ENCODE measurements around the gene PET117.
A peak's percentile ranks its signal among the peaks of the same experiment; 100 is the strongest.
"Not testable (repeated sequence)": the region's sequence is repeated elsewhere in the genome, so short reads cannot be mapped to it uniquely, and the experiment has no call there.

The PET117 gene, protein sequence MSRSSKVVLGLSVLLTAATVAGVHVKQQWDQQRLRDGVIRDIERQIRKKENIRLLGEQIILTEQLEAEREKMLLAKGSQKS

DNA sequence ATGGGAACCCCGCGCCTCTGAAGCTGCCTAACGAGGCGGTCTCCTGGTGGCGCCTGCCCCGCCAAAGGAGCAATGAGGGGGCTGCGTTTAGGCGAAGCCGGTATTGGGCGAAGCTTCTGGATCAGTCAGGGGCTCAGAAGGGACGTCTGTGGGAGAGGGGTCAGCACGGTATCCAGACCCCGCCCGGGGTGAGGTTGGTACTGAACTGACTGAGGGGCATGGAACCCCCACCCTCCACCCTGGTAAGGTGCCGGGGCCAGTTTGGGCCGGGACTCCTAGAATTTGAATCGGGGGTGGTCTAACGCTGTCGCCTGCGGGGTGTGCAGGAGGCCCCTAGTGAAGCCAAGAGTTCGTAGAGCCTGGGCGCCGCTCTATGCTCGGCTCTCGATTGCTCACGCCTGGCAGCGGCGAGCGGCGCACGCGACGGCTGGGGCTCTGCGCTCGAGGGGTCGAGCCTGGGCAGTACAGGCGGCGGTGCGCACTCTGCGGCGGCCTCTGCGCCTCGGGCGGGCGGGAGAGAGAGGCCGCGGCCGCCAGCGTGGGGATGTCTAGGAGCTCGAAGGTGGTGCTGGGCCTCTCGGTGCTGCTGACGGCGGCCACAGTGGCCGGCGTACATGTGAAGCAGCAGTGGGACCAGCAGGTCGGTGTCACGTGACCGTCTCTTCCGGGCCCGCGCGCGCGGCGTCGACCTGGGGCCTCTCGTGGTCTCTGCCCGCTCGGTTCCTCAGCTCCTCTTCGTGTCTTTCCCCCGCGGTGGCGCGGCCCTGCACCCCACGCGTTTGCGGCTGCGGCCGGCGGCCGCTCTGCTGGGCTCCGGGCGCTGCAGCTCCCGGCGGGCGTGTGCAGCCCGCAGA is at the start of gene PET117, which contains the start of gene KAT14:
Gene PET117 (plus strand): TSS at position 452 of the 854 bp plus-strand sequence. CDS start 93 bp downstream, at position 545.
Gene KAT14 (plus strand): TSS at position 452 of the 854 bp plus-strand sequence. CDS start 4,798 bp downstream, outside the sequence.
- H3K9me3 ChIP-seq: no peaks in the 10 kb centered on the region
- peak; percentile 73 to 91 for DNase-seq (ENCODE audit: low spot score in 2 of 2)

DNA sequence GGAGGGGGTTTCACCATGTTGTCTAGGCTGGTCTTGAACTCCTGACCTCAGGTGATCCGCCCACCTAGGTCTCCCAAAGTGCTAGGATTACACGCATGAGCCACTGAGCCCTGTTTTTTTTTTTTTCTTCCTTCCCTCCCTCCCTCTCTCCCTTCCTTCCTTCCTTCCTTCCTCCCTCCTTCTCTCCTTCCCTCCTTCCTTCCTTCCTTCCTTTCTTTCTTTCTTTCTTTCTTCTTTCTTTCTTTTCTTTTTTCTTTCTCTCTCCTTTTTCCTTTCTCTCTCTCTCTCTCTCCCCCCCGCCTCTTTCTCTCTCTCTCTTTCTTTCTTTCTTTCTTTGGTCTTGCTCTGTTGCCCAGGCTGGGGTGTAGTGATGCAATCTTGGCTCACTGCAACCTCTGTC is 49.4 kb upstream of the PET117 start:
- H3K36me3 ChIP-seq (replicated peaks); H3K4me3 ChIP-seq; DNase-seq (ENCODE audit: low spot score in 2 of 2); H3K4me1 ChIP-seq; in situ Hi-C loops (cut with MboI; ENCODE audit: low sequenced_read_pairs); H3K27me3 ChIP-seq (ENCODE audit: low read depth); H3K9me3 ChIP-seq: not testable (repeated sequence)

More for the DNA sequence above, at the start of gene PET117, which contains the start of gene KAT14:
- Histone ChIP-seq H3K36me3 (replicated peaks) (peaks cover 8% of the 10 kb centered on the region), H3K4me1 (no peaks in the 10 kb centered on the region; the same call in none of the 2 replicates), H3K27me3 (ENCODE audit: low read depth) (no peaks in the 10 kb centered on the region), H3K4me3 (peak within 1 kb of the TSS; percentile 72)
- in situ Hi-C loops (cut with MboI; ENCODE audit: low sequenced_read_pairs): no loop called here

DNA sequence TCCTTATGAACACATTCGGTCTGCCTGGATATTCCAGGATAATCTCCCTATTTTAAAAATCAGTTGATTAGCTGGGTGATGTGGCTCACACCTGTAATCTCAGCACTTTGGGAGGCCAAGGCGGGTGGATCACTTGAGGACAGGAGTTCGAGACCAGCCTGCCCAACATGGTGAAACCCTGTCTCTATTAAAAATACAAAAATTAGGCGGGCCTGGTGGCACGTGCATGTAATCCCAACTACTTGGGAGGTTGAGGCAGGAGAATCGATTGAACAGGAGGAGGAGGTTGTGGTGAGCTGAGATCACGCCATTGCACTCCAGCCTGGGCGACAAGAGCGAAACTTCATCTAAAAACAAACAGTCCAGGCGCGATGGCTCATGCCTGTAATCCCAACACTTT is 48.8 kb upstream of the PET117 start:
- H3K4me1 ChIP-seq; H3K36me3 ChIP-seq (replicated peaks); H3K4me3 ChIP-seq; DNase-seq (ENCODE audit: low spot score in 2 of 2); H3K27me3 ChIP-seq (ENCODE audit: low read depth); H3K9me3 ChIP-seq; in situ Hi-C loops (cut with MboI; ENCODE audit: low sequenced_read_pairs): not testable (repeated sequence)

DNA sequence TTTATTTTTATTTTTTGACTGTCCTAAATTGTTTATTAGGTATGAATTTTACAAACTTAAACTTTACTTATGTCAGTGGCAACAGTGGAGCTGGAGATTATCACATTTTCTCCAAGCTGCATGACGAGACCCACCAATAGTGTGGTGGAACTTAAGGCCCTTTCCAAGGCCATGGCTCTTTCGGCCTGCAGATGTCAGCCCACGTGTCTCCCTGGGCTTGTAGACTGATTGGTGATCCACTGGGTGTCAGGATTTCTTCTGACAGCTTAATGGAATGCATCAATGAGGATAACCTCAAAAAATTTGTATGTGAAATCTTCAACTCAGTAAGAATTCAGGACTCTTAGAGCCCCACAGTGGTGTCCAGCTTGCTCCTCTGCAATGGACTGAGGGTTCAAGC is 47.6 kb upstream of the PET117 start:
- DNase-seq (ENCODE audit: low spot score in 2 of 2): no peak
- Histone ChIP-seq H3K9me3 (no peaks in the 10 kb centered on the region), H3K27me3 (ENCODE audit: low read depth) (no peaks in the 10 kb centered on the region), H3K36me3 (replicated peaks) (no peaks in the 10 kb centered on the region), H3K4me3 (no peak overlapping the region), H3K4me1 (no peaks in the 10 kb centered on the region)
- in situ Hi-C loops (cut with MboI; ENCODE audit: low sequenced_read_pairs): no loop called here

DNA sequence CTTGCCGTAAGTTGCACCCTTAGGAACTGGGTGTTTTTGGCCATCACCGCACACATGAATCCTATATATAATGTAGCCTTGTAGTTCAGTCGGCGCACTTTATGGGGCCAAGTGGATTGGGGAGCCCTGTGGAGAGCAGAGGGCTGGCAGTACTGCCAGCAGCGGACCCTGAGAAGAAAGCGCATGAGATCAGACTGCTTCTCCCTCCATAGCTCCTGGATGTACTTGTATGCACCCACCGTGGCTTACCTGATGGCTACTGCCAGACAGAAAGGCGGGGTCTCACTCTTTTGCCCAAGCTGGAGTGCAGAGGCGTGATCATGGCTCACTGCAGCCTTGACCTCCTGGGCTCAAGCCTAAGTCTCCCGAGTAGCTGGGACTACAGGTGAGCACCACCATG is 47.2 kb upstream of the PET117 start:
- DNase-seq (ENCODE audit: low spot score in 2 of 2): no peak
- Histone ChIP-seq H3K27me3 (ENCODE audit: low read depth) (no peaks in the 10 kb centered on the region), H3K36me3 (replicated peaks) (no peaks in the 10 kb centered on the region), H3K4me1 (no peaks in the 10 kb centered on the region), H3K9me3 (no peaks in the 10 kb centered on the region), H3K4me3 (no peak overlapping the region)
- in situ Hi-C loops (cut with MboI; ENCODE audit: low sequenced_read_pairs): no loop called here

DNA sequence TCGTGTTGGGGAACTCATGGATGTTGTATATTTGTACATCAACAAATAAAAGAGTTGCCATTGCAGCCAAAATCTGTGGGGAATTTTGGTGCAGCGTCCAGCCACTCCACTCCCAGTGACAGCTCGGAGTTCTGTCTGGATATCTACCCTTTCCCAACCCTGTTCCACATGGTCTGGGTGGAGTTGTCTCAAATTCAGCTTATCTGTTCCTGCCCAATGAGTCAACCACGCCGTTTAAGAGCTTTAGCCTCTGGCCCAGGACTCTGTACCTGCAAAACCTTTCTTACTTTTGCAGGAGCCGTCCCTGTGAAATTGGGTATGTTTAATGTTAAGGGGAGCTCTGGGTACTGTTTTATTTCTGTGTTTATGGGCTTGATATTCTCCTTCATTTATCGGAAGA is 46.0 kb upstream of the PET117 start:
- H3K4me1 ChIP-seq: no peaks in the 10 kb centered on the region
- H3K9me3 ChIP-seq: no peaks in the 10 kb centered on the region
- no peaks in the 10 kb centered on the region for H3K27me3 ChIP-seq (ENCODE audit: low read depth)
- no peaks in the 10 kb centered on the region for H3K36me3 ChIP-seq (replicated peaks)
- in situ Hi-C loops (cut with MboI; ENCODE audit: low sequenced_read_pairs): no loop called here
- H3K4me3 ChIP-seq: no peak overlapping the region
- no peak for DNase-seq (ENCODE audit: low spot score in 2 of 2)

DNA sequence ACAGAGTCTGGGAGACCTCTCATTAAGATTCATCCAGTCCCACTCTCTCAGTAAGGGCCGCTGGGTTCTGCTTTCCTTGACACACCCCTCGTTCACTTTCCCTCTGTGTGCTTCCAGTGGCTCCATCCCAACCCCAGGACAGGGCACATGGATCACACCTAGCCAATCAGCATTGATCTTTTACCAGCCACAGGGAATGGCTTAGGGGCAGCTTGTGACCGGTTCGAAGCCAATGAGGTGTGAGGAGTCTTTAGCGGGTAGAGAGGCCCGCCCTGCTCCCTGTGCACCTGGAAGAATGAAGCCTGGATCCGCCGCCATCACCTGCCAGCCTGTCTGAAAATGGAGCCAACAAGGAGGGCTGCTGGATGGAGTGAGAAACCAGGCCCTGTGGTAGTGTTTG is 44.8 kb upstream of the PET117 start:
- in situ Hi-C loops (cut with MboI; ENCODE audit: low sequenced_read_pairs): no loop called here
- Histone ChIP-seq H3K4me3 (no peak overlapping the region), H3K4me1 (no peaks in the 10 kb centered on the region), H3K36me3 (replicated peaks) (no peaks in the 10 kb centered on the region), H3K27me3 (ENCODE audit: low read depth) (no peaks in the 10 kb centered on the region), H3K9me3 (no peaks in the 10 kb centered on the region)
- DNase-seq (ENCODE audit: low spot score in 2 of 2): no peak

DNA sequence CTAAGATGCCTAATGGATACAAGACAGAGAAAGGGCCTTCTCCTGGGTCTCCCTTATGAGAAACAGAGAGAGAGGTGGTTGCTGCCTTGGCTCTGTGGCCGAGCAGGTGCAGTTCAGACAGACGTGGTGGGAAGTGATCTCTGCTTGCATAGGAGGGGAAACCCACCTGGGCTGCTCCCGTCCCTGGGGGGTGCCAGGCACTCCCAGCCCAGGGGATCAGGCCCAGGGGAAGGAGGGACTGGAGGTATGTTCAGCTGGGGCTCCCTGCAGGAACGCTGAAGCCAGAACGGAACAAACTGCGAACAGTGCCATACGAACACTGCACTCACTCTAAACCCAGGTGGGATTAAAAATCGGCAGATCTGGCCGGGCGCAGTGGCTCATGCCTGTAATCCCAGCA is 44.3 kb upstream of the PET117 start:
- H3K4me3 ChIP-seq: no peak overlapping the region
- in situ Hi-C loops (cut with MboI; ENCODE audit: low sequenced_read_pairs): no loop called here
- H3K27me3 ChIP-seq (ENCODE audit: low read depth): no peaks in the 10 kb centered on the region

DNA sequence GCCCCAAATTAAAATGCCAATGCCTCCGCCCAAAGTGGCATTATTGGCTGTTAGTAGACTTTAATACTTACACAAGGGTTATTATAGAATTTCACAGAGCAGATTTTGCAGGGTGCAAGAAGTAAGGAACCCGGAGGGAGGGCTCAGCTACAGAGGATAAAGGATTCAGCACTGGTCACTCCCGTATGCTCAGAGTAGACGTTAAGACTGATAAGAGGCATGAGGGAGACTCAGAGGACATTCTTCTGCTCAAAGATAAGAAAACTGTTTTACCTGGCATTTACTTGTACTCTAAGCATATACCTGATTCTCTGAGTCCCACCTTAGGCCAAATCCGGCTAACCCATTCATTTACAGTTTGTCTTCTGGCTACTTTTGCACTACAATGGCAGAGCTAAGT is 43.5 kb upstream of the PET117 start:
- no peak overlapping the region for H3K4me3 ChIP-seq
- no peaks in the 10 kb centered on the region for H3K4me1 ChIP-seq
- in situ Hi-C loops (cut with MboI; ENCODE audit: low sequenced_read_pairs): no loop called here
- H3K27me3 ChIP-seq (ENCODE audit: low read depth): no peaks in the 10 kb centered on the region
- no peaks in the 10 kb centered on the region for H3K9me3 ChIP-seq
- DNase-seq (ENCODE audit: low spot score in 2 of 2): no peak
- no peaks in the 10 kb centered on the region for H3K36me3 ChIP-seq (replicated peaks)

More for the DNA sequence above, 44.3 kb upstream of the PET117 start:
- H3K4me1 ChIP-seq: no peaks in the 10 kb centered on the region
- H3K9me3 ChIP-seq: no peaks in the 10 kb centered on the region
- DNase-seq (ENCODE audit: low spot score in 2 of 2): no peak
- H3K36me3 ChIP-seq (replicated peaks): no peaks in the 10 kb centered on the region

DNA sequence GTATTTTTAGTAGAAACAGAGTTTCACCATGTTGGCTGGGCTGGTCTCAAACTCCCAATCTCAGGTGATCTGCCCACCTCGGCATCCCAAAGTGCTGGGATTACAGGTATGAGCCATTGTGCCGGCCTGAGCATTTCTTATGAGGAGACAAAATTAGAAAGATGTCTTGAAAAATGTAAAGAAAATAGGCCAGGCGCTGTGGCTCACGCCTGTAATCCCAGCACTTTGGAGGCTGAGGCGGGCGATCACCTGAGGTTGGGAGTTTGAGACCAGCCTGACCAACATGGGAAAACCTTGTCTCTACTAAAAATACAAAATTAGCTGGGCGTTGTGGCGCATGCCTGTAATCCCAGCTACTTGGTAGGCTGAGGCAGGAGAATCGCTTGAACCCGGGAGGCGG is 37.1 kb upstream of the PET117 start:
- DNase-seq (ENCODE audit: low spot score in 2 of 2); H3K9me3 ChIP-seq; H3K27me3 ChIP-seq (ENCODE audit: low read depth); in situ Hi-C loops (cut with MboI; ENCODE audit: low sequenced_read_pairs); H3K4me3 ChIP-seq; H3K36me3 ChIP-seq (replicated peaks); H3K4me1 ChIP-seq: not testable (repeated sequence)

DNA sequence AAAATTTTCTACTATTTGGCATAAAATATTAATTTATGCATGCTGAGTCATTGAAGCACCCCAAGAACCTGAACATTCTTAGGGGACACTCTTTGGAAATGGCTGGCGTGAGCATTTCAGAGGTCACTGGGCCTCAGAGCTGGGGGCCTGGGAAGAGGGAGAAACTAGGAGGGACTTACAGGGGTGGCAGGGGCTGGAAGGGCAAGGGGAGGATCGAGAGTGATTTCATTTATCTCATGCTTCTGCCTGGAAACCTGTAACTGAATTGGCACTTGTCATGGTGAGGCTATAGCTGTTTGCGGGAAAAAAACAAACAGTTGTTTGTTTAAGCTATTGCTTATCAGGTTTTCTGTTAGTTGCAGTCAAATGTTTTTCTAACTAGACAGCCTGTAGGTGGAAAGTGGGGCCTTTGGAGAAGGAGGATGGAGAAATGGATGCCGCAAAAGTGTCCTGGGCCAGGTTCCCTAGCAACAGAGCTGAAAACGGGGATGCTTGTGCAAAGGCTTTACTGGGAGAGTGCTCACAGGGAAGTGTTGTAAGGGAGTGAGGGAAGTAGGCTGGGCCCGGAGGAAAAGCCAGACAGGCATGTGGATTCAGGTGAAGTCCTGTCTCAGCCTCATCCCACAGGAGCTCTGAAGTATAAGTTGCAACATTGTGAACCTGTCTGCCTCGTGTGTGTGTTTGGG is 36.4 kb upstream of the PET117 start:
- Histone ChIP-seq H3K36me3 (replicated peaks) (no peaks in the 10 kb centered on the region), H3K4me1 (no peaks in the 10 kb centered on the region), H3K4me3 (no peak overlapping the region), H3K9me3 (no peaks in the 10 kb centered on the region), H3K27me3 (ENCODE audit: low read depth) (no peaks in the 10 kb centered on the region)
- in situ Hi-C loops (cut with MboI; ENCODE audit: low sequenced_read_pairs): no loop called here
- DNase-seq (ENCODE audit: low spot score in 2 of 2): no peak

DNA sequence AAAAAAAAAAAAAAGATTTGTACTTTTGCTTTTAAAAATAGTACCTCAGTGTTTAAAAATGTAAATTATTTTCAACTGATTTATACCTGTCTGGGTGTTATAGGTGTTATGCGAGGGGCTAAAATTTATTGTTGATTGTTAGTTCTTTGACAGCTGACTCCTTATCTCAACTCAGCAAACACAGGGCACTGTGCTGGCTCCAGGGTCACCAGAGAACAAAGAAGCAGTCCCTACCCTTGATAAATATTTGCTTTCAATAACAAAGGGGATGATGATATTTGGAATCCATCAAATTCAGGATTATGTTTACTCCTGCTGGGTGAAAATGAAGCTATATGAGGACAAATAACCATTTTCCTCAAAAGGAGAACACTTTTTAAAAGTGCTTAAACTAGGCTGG is 34.2 kb upstream of the PET117 start:
- Histone ChIP-seq H3K9me3 (no peaks in the 10 kb centered on the region), H3K4me3 (no peak overlapping the region), H3K4me1 (no peaks in the 10 kb centered on the region), H3K36me3 (replicated peaks) (no peaks in the 10 kb centered on the region), H3K27me3 (ENCODE audit: low read depth) (no peaks in the 10 kb centered on the region)
- no peak for DNase-seq (ENCODE audit: low spot score in 2 of 2)
- in situ Hi-C loops (cut with MboI; ENCODE audit: low sequenced_read_pairs): no loop called here

DNA sequence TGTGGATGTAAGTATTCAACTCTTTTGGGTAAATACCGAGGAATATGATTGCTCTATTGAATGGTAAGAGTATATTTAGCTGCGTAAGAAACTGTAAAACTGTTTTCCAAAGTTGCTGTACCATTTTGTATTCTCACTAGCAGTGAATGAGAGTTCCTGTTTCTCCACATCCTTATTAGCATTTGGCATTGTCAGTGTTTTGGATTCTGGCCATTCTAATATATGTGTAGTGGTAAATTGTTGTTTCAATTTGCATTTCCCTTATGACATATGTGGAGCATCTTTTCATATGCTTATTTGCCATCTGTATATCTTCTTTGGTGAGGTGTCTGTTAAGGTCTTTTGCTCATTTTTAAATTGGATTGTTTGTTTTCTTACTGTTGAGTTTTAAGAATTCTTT is 29.3 kb upstream of the PET117 start:
- in situ Hi-C loops (cut with MboI; ENCODE audit: low sequenced_read_pairs): no loop called here
- Histone ChIP-seq H3K27me3 (ENCODE audit: low read depth) (no peaks in the 10 kb centered on the region), H3K36me3 (replicated peaks) (no peaks in the 10 kb centered on the region), H3K4me1 (no peaks in the 10 kb centered on the region), H3K9me3 (no peaks in the 10 kb centered on the region), H3K4me3 (no peak overlapping the region)
- no peak for DNase-seq (ENCODE audit: low spot score in 2 of 2)

DNA sequence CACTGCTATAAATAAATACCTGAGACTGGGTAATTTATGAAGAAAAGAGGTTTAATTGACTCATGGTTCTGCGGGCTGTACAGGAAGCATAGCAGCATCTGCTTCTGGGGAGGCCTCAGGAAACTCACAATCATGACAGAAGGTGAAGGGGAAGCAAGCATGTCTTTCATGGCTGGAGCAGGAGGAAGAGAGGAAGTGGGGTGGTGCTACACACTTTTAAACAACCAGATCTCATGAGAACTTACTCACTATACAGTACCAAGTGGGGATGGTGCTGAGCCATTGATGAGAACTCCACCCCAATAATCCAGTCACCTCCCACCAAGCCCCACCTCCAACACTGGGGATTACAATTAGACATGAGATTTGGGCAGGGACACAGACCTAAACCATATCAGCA is 9.1 kb upstream of the PET117 start:
- in situ Hi-C loops (cut with MboI; ENCODE audit: low sequenced_read_pairs); DNase-seq (ENCODE audit: low spot score in 2 of 2): not testable (repeated sequence)

More for the DNA sequence above, 9.1 kb upstream of the PET117 start:
- H3K4me1 ChIP-seq; H3K27me3 ChIP-seq (ENCODE audit: low read depth); H3K9me3 ChIP-seq; H3K36me3 ChIP-seq (replicated peaks); H3K4me3 ChIP-seq: not testable (repeated sequence)

Data from HAP-1 (cell line).